CD4-positive, alpha-beta memory T cell (primary cell): ENCODE measurements around the gene GRM2. TPM values are rescaled to one million over a fixed set of nuclear protein-coding genes. Genes with fewer than 3 reads are reported as not detected.
A peak's percentile ranks its signal among the peaks of the same experiment; 100 is the strongest.

Experiments
- CTCF ChIA-PET: fragments of 350-600 bp; sonication (Branson Sonifier 250); formaldehyde crosslinking; loops from one replicate; lab custom pipeline; 2021; ENCODE audit warnings: inconsistent platforms; ENCODE audit not compliant: partially characterized antibody; lab: Charles Lee
- POLR2A ChIA-PET: fragments of 350-600 bp; sonication (Branson Sonifier 250); formaldehyde crosslinking; loops from one replicate; lab custom pipeline; 2021; ENCODE audit not compliant: partially characterized antibody; lab: Charles Lee
- DNase-seq, 5 donors: peaks; one replicate each; pipeline versions ENCODE4 v3.0.0 to v3.0.0-alpha.2; 2020 to 2022; ENCODE audit warnings: mixed read lengths in 1 of 5
- H3K27ac ChIP-seq: one replicate; pipeline ENCODE4 v1.7.0; 2013; ENCODE audit warnings: low read depth, low read length
- H3K27me3 ChIP-seq: 2 replicates; pipeline ENCODE4 v1.7.0; 2013; ENCODE audit warnings: mild to moderate bottlenecking, low read length, moderate library complexity; ENCODE audit not compliant: insufficient read depth
- H3K36me3 ChIP-seq: 2 replicates; pipeline ENCODE4 v1.7.0; 2013; ENCODE audit warnings: mild to moderate bottlenecking, low read length, moderate library complexity; ENCODE audit not compliant: insufficient read depth
- H3K4me1 ChIP-seq: 2 replicates; pipeline ENCODE4 v1.7.0; 2013; ENCODE audit warnings: mild to moderate bottlenecking, low read length, moderate library complexity; ENCODE audit not compliant: insufficient read depth
- H3K4me3 ChIP-seq, 2 donors: one replicate each; pipeline ENCODE4 v1.7.0; 2013; ENCODE audit warnings: low read length in 2 of 2, mild to moderate bottlenecking in 1 of 2
- H3K9me3 ChIP-seq, 2 donors: one replicate each; pipeline ENCODE4 v1.7.0; 2013; ENCODE audit warnings: low read length in 2 of 2, control low read depth in 1 of 2; ENCODE audit not compliant: control insufficient read depth in 1 of 2
- H3K27ac Mint-ChIP-seq, 7 donors: one replicate each; pipeline ENCODE4 v1.8.0; 2020 to 2021; ENCODE audit warnings: mixed read lengths in 7 of 7, mild to moderate bottlenecking in 6 of 7, inconsistent platforms in 3 of 7, moderate library complexity in 3 of 7
- H3K27me3 Mint-ChIP-seq, 2 donors: one replicate each; pipeline ENCODE4 v1.8.0; 2020 to 2021; ENCODE audit warnings: mixed read lengths in 2 of 2
- H3K36me3 Mint-ChIP-seq, 2 donors: one replicate each; pipeline ENCODE4 v1.8.0; 2020 to 2021; ENCODE audit warnings: mixed read lengths in 2 of 2, inconsistent platforms in 1 of 2, mild to moderate bottlenecking in 1 of 2
- H3K4me1 Mint-ChIP-seq, 4 donors: one replicate each; pipeline ENCODE4 v1.8.0; 2020 to 2021; ENCODE audit warnings: mixed read lengths in 4 of 4, mild to moderate bottlenecking in 1 of 4
- H3K4me3 Mint-ChIP-seq, 8 donors: one replicate each; pipeline ENCODE4 v1.8.0; 2020 to 2021; ENCODE audit warnings: mixed read lengths in 8 of 8, mild to moderate bottlenecking in 7 of 8, moderate library complexity in 6 of 8, inconsistent platforms in 3 of 8
- H3K9me3 Mint-ChIP-seq, 8 donors: one replicate each; pipeline ENCODE4 v1.8.0; 2020 to 2021; ENCODE audit warnings: mixed read lengths in 8 of 8, mild to moderate bottlenecking in 5 of 8, inconsistent platforms in 3 of 8, moderate library complexity in 1 of 8
- intact Hi-C: fragments of 100-400 bp; cut with micrococcal nuclease; formaldehyde crosslinking; loops from one replicate; pipeline ENCODE4 v1.15.1; 2023
- polyA plus RNA-seq, 2 donors: library from polyadenylated mRNA; unstranded; fragments of 300-500 nt; fragmentation: Illumina TruSeq; gene quantifications; one replicate each; pipeline ENCODE4 v1.2.3, GENCODE V29; 2021
- total RNA-seq, 2 experiments: library from RNA; stranded (reverse); gene quantifications; one replicate each; pipeline ENCODE4 v1.2.3, GENCODE V29; 2021

The GRM2 gene
- total and polyA plus RNA-seq, 4 experiments from 2014 or later, result 0.07 to 1.9 (median 1.1) TPM; not detected in 1

- Mint-ChIP-seq H3K4me3 (no peak overlapping the region), H3K36me3 (peaks cover 25 to 45% of the 10 kb centered on the region in 2 donors), H3K4me1 (peaks cover 72 to 99% (median 92%) of the 10 kb centered on the region in 4 donors), H3K9me3 (no peaks in the 10 kb centered on the region), H3K27me3 (no peaks in the 10 kb centered on the region), H3K27ac (peak overlapping the region in 5 of 7 donors; percentile 20 to 92 (median 33))
- no peaks in the 10 kb centered on the region for H3K27me3 ChIP-seq
- intact Hi-C loops, result loop anchor here (10.0 kb wide), 1 partner anchor 121 kb away; no protein-coding TSS in a partner anchor
- no peaks in the 10 kb centered on the region for H3K9me3 ChIP-seq
- CTCF ChIA-PET, result interaction anchor here (1.2 to 12.7 kb wide), 4 partner anchors 17 to 182 kb away, joined by 5 to 324 read pairs (median 153); partner anchors contain the start of genes DCAF1, RAD54L2 and TEX264
- peaks cover 100% of the 10 kb centered on the region for H3K4me1 ChIP-seq
- peaks cover 26% of the 10 kb centered on the region for H3K36me3 ChIP-seq
- no peak overlapping the region for H3K4me3 ChIP-seq
- no peak for DNase-seq
- POLR2A ChIA-PET, result interaction anchor here (6.1 to 11.0 kb wide), 2 partner anchors 11 to 183 kb away, joined by 111 to 251 read pairs; partner anchors contain the start of genes DCAF1 and TEX264
- H3K27ac ChIP-seq, result no peak overlapping the region
Observed at GRCh38 chr3:51683566-51683965, 23.3 kb upstream of the GRM2 start.

DNA sequence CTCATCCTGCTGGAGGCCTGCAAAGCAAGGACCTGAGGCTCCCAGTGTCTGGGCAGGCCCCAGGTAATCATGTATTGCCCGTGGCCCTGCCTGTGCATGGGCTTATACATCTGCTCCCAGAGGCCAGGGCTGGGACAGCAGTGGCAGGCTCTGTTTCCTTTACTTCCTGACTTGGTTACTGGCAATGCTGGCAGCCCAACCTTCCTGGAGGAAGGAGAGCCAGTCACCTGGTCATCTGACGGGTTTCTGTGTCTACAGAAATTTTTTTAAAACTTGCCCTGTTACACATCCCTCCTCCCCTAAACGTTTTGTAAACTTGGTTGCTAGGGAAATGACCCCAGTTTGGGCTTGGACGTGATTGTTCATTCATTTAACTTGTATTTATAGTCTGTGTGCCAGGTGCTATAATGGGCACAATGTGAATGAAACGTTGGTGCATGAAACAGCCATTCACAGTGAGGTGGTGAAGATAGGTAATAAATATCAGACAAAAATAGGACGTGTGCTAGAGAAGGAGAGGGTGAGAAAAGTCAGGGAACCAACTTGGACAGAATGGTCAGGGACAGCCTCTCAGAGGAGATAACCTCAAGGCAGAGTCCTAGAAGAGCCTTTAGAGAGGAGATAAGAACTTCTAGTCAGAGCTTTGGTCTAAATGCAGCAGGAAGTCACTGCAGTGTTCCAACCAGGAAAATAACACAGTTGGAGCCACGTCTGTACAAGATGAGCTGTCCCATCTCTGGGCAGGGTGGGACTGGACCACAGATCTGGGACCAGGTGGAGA, 21.7 kb upstream of the GRM2 start:
- no peak overlapping the region for H3K4me3 ChIP-seq
- H3K4me1 ChIP-seq, result peaks cover 100% of the 10 kb centered on the region
- DNase-seq, result peak in 1 of 5 donors; percentile 22
- H3K36me3 Mint-ChIP-seq, result peaks cover 30 to 50% of the 10 kb centered on the region in 2 donors
- ChIA-PET CTCF (interaction anchor here (1.1 to 12.7 kb wide), 6 partner anchors 18 to 296 kb away, joined by 3 to 324 read pairs (median 20); partner anchors contain the start of genes DCAF1 and TEX264), POLR2A (interaction anchor here (1.5 to 11.0 kb wide), 7 partner anchors 13 to 300 kb away, joined by 5 to 251 read pairs (median 12); partner anchors contain the start of genes DCAF1, MANF and TEX264)
- peak overlapping the region; percentile 55 to 88 (median 80) for H3K4me3 Mint-ChIP-seq
- H3K36me3 ChIP-seq, result peaks cover 32% of the 10 kb centered on the region
- peaks cover 62 to 98% (median 86%) of the 10 kb centered on the region in 4 donors for H3K4me1 Mint-ChIP-seq
- no peaks in the 10 kb centered on the region for H3K9me3 Mint-ChIP-seq
- intact Hi-C loops, result loop anchor here (10.0 kb wide), 1 partner anchor 120 kb away; no protein-coding TSS in a partner anchor
- peak overlapping the region; percentile 92 to 98 (median 97) for H3K27ac Mint-ChIP-seq
- H3K9me3 ChIP-seq, result no peaks in the 10 kb centered on the region
- peak overlapping the region; percentile 86 for H3K27ac ChIP-seq
- no peaks in the 10 kb centered on the region for H3K27me3 ChIP-seq
- H3K27me3 Mint-ChIP-seq, result no peaks in the 10 kb centered on the region

- peaks cover 93% of the 10 kb centered on the region for H3K4me1 ChIP-seq
- Mint-ChIP-seq H3K4me3 (peak overlapping the region; percentile 72 to 88 (median 80)), H3K36me3 (peaks cover 33 to 55% of the 10 kb centered on the region in 2 donors), H3K27me3 (no peaks in the 10 kb centered on the region), H3K27ac (peak overlapping the region; percentile 92 to 98 (median 97)), H3K9me3 (no peaks in the 10 kb centered on the region), H3K4me1 (peaks cover 60 to 95% (median 82%) of the 10 kb centered on the region in 4 donors)
- peak overlapping the region; percentile 26 to 50 for H3K4me3 ChIP-seq
- POLR2A ChIA-PET, result interaction anchor here (1.0 to 11.0 kb wide), 8 partner anchors 12 to 301 kb away, joined by 3 to 251 read pairs (median 7); partner anchors contain the start of genes DCAF1, MANF and TEX264
- H3K36me3 ChIP-seq, result peaks cover 32% of the 10 kb centered on the region
- DNase-seq, result no peak
- intact Hi-C loops, result loop anchor here (1.0 to 10.0 kb wide), 3 partner anchors 15 to 186 kb away; partner anchors contain the start of genes DCAF1 and TEX264
- CTCF ChIA-PET, result interaction anchor here (1.0 to 12.7 kb wide), 6 partner anchors 19 to 297 kb away, joined by 3 to 324 read pairs (median 5); partner anchors contain the start of gene TEX264
- no peaks in the 10 kb centered on the region for H3K27me3 ChIP-seq
- peak overlapping the region; percentile 86 for H3K27ac ChIP-seq
- H3K9me3 ChIP-seq, result no peaks in the 10 kb centered on the region
Observed at GRCh38 chr3:51686056-51686455, 20.8 kb upstream of the GRM2 start.

DNA sequence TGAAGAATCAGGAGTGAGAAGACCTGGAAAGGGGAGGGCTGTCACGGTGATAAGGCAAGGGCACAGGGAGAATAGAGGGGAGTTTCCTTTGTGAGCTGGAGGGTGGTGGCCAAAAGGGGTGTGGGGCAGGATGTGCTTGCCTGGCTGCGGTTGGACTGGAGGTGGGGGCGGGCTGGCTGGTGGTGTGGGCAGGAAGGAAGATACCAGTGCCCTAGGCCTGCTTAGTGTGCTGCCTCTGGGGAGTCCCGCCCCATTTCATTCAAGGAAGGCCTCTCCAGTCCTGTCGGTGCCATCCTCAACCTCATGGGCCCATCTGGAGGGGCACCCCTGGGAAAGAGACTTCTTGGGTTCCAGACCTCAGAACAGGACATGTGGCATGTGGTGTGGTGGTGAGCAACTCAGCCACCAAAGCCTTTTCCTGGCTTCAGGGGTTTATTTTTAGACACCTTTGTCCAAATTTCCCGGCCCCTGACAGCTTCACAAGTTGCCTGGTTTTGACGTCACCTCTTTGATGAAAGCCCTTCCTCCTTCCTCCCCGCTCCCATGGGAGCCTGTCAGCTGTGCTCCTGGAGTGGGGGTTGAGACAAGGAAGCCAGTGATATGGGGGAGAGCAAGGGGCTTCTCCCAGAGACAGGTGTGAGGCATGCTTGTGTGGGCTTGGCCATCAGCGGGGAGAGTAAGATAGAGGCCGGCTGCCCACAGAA, 20.2 kb upstream of the GRM2 start:
- Mint-ChIP-seq H3K36me3 (peaks cover 33 to 56% of the 10 kb centered on the region in 2 donors), H3K27me3 (no peaks in the 10 kb centered on the region), H3K9me3 (no peaks in the 10 kb centered on the region), H3K4me3 (peak overlapping the region; percentile 72 to 88 (median 80)), H3K4me1 (peaks cover 57 to 95% (median 79%) of the 10 kb centered on the region in 4 donors), H3K27ac (peak overlapping the region; percentile 92 to 98 (median 97))
- peak overlapping the region; percentile 48 to 50 for H3K4me3 ChIP-seq
- POLR2A ChIA-PET, result interaction anchor here (1.0 to 11.0 kb wide), 8 partner anchors 11 to 301 kb away, joined by 3 to 251 read pairs (median 7); partner anchors contain the start of genes DCAF1, MANF and TEX264
- peaks cover 93% of the 10 kb centered on the region for H3K4me1 ChIP-seq
- DNase-seq, result peak; percentile 82 to 94 (median 86)
- H3K27me3 ChIP-seq, result no peaks in the 10 kb centered on the region
- CTCF ChIA-PET, result interaction anchor here (1.0 to 12.7 kb wide), 5 partner anchors 20 to 297 kb away, joined by 3 to 324 read pairs (median 5); partner anchors contain the start of gene TEX264
- H3K27ac ChIP-seq, result peak overlapping the region; percentile 86
- intact Hi-C loops, result loop anchor here (1.0 to 10.0 kb wide), 3 partner anchors 15 to 186 kb away; partner anchors contain the start of genes DCAF1 and TEX264
- peaks cover 33% of the 10 kb centered on the region for H3K36me3 ChIP-seq
- H3K9me3 ChIP-seq, result no peaks in the 10 kb centered on the region

DNA sequence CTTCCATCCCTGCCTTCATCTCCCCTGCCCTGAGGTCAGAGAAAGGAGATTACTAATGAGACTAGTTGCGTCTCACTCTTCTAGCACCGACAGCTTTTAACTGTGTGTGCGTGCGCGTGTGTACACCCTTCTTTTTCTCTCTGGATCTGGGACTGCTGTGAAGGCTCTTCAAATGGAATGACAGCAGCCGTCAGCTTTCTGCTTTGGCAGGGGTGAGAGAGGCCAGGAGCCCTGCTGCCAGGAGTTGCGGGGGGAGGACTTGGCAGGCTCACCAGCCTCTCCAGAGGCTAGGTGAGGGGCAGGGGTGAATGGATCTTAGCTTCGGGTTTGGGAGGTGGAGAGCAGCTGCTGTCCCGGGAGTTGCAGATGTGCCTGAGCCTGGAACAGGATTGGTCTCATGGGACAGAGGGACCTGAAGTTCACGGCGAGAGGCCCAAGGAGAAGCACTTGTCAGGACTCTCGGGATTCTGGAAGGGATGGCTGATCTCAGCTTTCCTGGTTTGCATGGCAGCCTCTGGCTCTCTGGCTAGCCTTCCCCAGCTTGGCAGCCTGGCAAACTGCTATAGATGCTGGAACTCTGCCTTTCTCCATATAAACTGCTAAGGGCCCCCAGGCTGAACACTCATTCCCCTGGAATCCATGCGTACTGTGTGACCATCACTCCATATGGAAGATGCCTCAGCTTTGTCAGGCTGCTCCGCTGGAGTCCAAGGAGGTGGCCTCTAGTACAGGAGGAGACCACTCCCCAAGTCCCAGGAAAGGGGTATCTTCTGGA, 19.2 kb upstream of the GRM2 start:
- H3K36me3 ChIP-seq, result peaks cover 42% of the 10 kb centered on the region
- peaks cover 91% of the 10 kb centered on the region for H3K4me1 ChIP-seq
- H3K27ac ChIP-seq, result peak overlapping the region; percentile 86
- H3K4me3 Mint-ChIP-seq, result peak overlapping the region; percentile 45 to 88 (median 80)
- no peaks in the 10 kb centered on the region for H3K27me3 Mint-ChIP-seq
- H3K4me3 ChIP-seq, result peak overlapping the region in 1 of 2 donors; percentile 48
- H3K9me3 ChIP-seq, result no peaks in the 10 kb centered on the region
- peaks cover 51 to 90% (median 70%) of the 10 kb centered on the region in 4 donors for H3K4me1 Mint-ChIP-seq
- no peaks in the 10 kb centered on the region for H3K27me3 ChIP-seq
- peaks cover 34 to 60% of the 10 kb centered on the region in 2 donors for H3K36me3 Mint-ChIP-seq
- no peaks in the 10 kb centered on the region for H3K9me3 Mint-ChIP-seq
- POLR2A ChIA-PET, result interaction anchor here (0.9 to 11.0 kb wide), 5 partner anchors 15 to 298 kb away, joined by 3 to 251 read pairs (median 8); partner anchors contain the start of genes DCAF1, RAD54L2 and TEX264
- CTCF ChIA-PET, result interaction anchor here (0.7 to 12.7 kb wide), 3 partner anchors 21 to 186 kb away, joined by 3 to 324 read pairs (median 36); partner anchors contain the start of gene TEX264
- peak overlapping the region; percentile 92 to 98 (median 97) for H3K27ac Mint-ChIP-seq
- no peak for DNase-seq
- intact Hi-C loops, result loop anchor here (10.0 kb wide), 1 partner anchor 117 kb away; no protein-coding TSS in a partner anchor
